ENCODE results near the gene SHC1.

The SHC1 gene

GRCh38 chr1:154961207-154962155 lies 9.1 kb downstream of the SHC1 start, which contains the start of gene PYGO2:
Gene PYGO2, minus strand, starts transcription at chr1:154961782. Its CDS starts 206 bp downstream, at chr1:154961576.
- no peaks in the 10 kb centered on the region for H3K27me3 ChIP-seq
- H3K9ac ChIP-seq = peak within 1 kb of the TSS; percentile 92 to 99 (median 97)
- H3K4me2 ChIP-seq = peak within 1 kb of the TSS; percentile 89 to 99 (median 94)
- peaks cover 0 to 33% (median 14%) of the 10 kb centered on the region in 11 experiments; a peak in 12 of 22 replicates for H4K20me1 ChIP-seq
- H3K36me3 ChIP-seq = peaks cover 51 to 66% (median 60%) of the 10 kb centered on the region in 11 experiments
- peak within 1 kb of the TSS; percentile 72 to 90 (median 80) for H3K4me3 ChIP-seq
- no peak for TF ChIP-seq Cebpa-rat (IDR thresholded peaks at IDR 0.05)
- no peaks in the 10 kb centered on the region for H3K9me3 ChIP-seq (replicated peaks in 1 of 11)
- H3K27ac ChIP-seq = peak within 1 kb of the TSS; percentile 93 to 99 (median 98)
- peaks cover 60 to 88% (median 67%) of the 10 kb centered on the region in 10 experiments for H3K4me1 ChIP-seq

- Histone ChIP-seq H3K4me3 (peak overlapping the region; percentile 72 to 90 (median 80)), H3K36me3 (peaks cover 42 to 57% (median 51%) of the 10 kb centered on the region in 11 experiments), H3K27me3 (no peaks in the 10 kb centered on the region), H3K4me1 (peaks cover 63 to 85% (median 70%) of the 10 kb centered on the region in 10 experiments), H4K20me1 (peaks cover 0 to 25% (median 7%) of the 10 kb centered on the region in 11 experiments; a peak in 11 of 22 replicates), H3K9me3 (replicated peaks in 1 of 11) (no peaks in the 10 kb centered on the region), H3K4me2 (peak overlapping the region; percentile 89 to 99 (median 94)), H3K9ac (peak overlapping the region; percentile 92 to 99 (median 97)), H3K27ac (peak overlapping the region in 10 of 11 experiments; percentile 93 to 99 (median 98); a peak in 19 of 22 replicates)
- TF ChIP-seq Cebpa-rat (IDR thresholded peaks at IDR 0.05) = no peak
Observed at GRCh38 chr1:154960446-154961136, 10.0 kb downstream of the SHC1 start.

- Histone ChIP-seq H3K36me3 (peaks cover 31 to 45% (median 39%) of the 10 kb centered on the region in 11 experiments), H3K4me1 (peaks cover 72 to 85% (median 78%) of the 10 kb centered on the region in 10 experiments), H3K27me3 (no peaks in the 10 kb centered on the region), H4K20me1 (peaks cover 0 to 20% (median 5%) of the 10 kb centered on the region in 11 experiments; a peak in 10 of 22 replicates), H3K9me3 (replicated peaks in 1 of 11) (no peaks in the 10 kb centered on the region), H3K4me3 (peak overlapping the region in 5 of 10 experiments; percentile 6 to 81 (median 72); a peak in 5 of 20 replicates), H3K9ac (peak overlapping the region in 6 of 11 experiments; percentile 10 to 74 (median 26); a peak in 7 of 22 replicates), H3K27ac (peak overlapping the region in 4 of 11 experiments; percentile 17 to 54 (median 31); a peak in 4 of 22 replicates), H3K4me2 (peak overlapping the region; percentile 21 to 99 (median 92); a peak in 16 of 22 replicates)
- TF ChIP-seq Cebpa-rat (IDR thresholded peaks at IDR 0.05) = no peak
Observed at GRCh38 chr1:154959426-154959780, 11.1 kb downstream of the SHC1 start.

DNA sequence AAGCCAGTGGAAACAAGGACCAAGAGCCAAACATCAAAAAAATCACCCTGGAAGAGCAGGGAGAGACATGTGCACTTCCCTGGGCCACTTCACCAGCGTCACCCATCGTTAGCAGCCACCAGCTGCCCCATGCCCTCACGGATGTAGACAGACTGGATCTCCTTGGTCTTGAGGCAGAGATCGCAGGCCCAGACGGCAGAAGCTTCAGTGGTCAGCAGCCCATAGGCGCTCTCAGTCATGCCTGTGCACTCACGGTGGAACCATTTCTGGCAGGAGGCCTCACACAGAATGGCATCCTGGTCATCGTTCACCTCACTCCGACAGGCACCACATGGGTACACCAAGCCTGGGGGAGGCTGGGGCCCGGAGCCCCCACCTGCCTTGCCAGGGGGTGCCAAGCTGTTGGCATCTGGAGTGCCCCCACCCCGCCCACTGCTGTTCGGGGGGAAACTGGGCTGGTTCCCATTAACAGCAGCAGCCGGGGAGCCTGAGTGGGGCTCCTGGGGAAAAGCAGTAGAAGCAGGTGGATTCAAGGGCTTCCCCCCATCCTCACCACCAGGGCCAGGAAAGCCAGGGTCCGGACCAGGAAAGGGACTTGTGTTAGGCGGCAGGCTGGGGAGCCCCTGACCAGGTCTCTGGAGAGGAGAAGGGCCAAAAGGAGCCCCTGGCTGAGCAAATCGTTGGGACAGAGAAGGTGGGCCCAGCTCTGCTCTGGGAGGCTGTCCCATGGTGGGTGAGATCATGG lies 11.7 kb downstream of the SHC1 start:
- peaks cover 0 to 20% (median 6%) of the 10 kb centered on the region in 11 experiments; a peak in 10 of 22 replicates for H4K20me1 ChIP-seq
- no peak for TF ChIP-seq Cebpa-rat (IDR thresholded peaks at IDR 0.05)
- H3K4me1 ChIP-seq = peaks cover 72 to 85% (median 79%) of the 10 kb centered on the region in 10 experiments
- H3K4me2 ChIP-seq = peak overlapping the region in 9 of 11 experiments; percentile 5 to 99 (median 89); a peak in 10 of 22 replicates
- H3K9ac ChIP-seq = peak overlapping the region in 8 of 11 experiments; percentile 12 to 74 (median 36); a peak in 8 of 22 replicates
- H3K27me3 ChIP-seq = no peaks in the 10 kb centered on the region
- H3K9me3 ChIP-seq (replicated peaks in 1 of 11) = no peaks in the 10 kb centered on the region
- peaks cover 25 to 40% (median 34%) of the 10 kb centered on the region in 11 experiments for H3K36me3 ChIP-seq
- peak overlapping the region in 4 of 11 experiments; percentile 17 to 54 (median 31); a peak in 5 of 22 replicates for H3K27ac ChIP-seq
- H3K4me3 ChIP-seq = peak overlapping the region in 3 of 10 experiments; percentile 6 to 79 (median 72); a peak in 2 of 20 replicates

DNA sequence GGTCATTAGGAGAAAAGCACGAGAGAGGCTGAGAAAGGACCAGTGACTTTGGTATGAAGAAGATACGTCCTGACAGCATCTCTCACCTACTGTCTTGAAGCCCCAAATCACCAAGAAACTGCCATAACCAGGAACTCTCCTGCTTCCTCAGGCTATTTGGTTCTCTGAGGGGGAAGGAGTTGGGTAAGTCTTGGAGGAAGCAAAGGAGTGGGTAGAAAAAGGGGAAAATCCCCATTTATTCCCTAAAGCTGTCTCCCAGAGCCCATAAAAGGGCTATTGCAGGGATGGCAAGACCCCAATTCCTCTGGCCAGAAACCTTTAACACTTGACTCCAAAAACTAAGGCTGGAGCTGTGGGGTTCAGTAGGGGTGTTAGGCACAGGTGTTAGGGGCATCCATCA lies 12.5 kb downstream of the SHC1 start:
- no peaks in the 10 kb centered on the region for H3K27me3 ChIP-seq
- no peaks in the 10 kb centered on the region for H3K9me3 ChIP-seq (replicated peaks in 1 of 11)
- peak overlapping the region in 7 of 11 experiments; percentile 5 to 97 (median 89); a peak in 9 of 22 replicates for H3K4me2 ChIP-seq
- H4K20me1 ChIP-seq = peaks cover 0 to 26% (median 8%) of the 10 kb centered on the region in 11 experiments; a peak in 10 of 22 replicates
- peaks cover 17 to 32% (median 26%) of the 10 kb centered on the region in 11 experiments for H3K36me3 ChIP-seq
- peak overlapping the region in 3 of 11 experiments; percentile 24 to 54 (median 38); a peak in 3 of 22 replicates for H3K27ac ChIP-seq
- H3K4me1 ChIP-seq = peaks cover 72 to 85% (median 79%) of the 10 kb centered on the region in 10 experiments
- no peak for TF ChIP-seq Cebpa-rat (IDR thresholded peaks at IDR 0.05)
- peak overlapping the region in 6 of 11 experiments; percentile 15 to 81 (median 48); a peak in 7 of 22 replicates for H3K9ac ChIP-seq
- H3K4me3 ChIP-seq = 0 out of 20 replicates have a peak overlapping the region, but pooled peaks of 2 of the 10 experiments have one; percentile 3 to 7

- Histone ChIP-seq H3K36me3 (peaks cover 17 to 30% (median 20%) of the 10 kb centered on the region in 11 experiments), H3K4me1 (peaks cover 73 to 85% (median 80%) of the 10 kb centered on the region in 10 experiments), H3K4me3 (peak overlapping the region in 1 of 10 experiments; percentile 71; a peak in 1 of 20 replicates), H3K27ac (peak overlapping the region in 5 of 11 experiments; percentile 5 to 90 (median 82); a peak in 10 of 22 replicates), H3K9me3 (replicated peaks in 1 of 11) (no peaks in the 10 kb centered on the region), H3K9ac (peak overlapping the region in 10 of 11 experiments; percentile 53 to 86 (median 83); a peak in 12 of 22 replicates), H3K27me3 (no peaks in the 10 kb centered on the region), H4K20me1 (peaks cover 2 to 35% (median 17%) of the 10 kb centered on the region in 11 experiments; a peak in 11 of 22 replicates), H3K4me2 (peak overlapping the region in 10 of 11 experiments; percentile 89 to 98 (median 96); a peak in 18 of 22 replicates)
- no peak for TF ChIP-seq Cebpa-rat (IDR thresholded peaks at IDR 0.05)
Observed at GRCh38 chr1:154957091-154957657, 13.4 kb downstream of the SHC1 start.

- H4K20me1 ChIP-seq = peaks cover 8 to 41% (median 23%) of the 10 kb centered on the region in 11 experiments; a peak in 13 of 22 replicates
- peaks cover 80 to 90% (median 86%) of the 10 kb centered on the region in 10 experiments for H3K4me1 ChIP-seq
- H3K4me3 ChIP-seq = peak overlapping the region; percentile 61 to 76 (median 71)
- H3K27me3 ChIP-seq = no peaks in the 10 kb centered on the region
- peak overlapping the region; percentile 74 to 86 (median 83); a peak in 21 of 22 replicates for H3K9ac ChIP-seq
- TF ChIP-seq Cebpa-rat (IDR thresholded peaks at IDR 0.05) = no peak
- H3K27ac ChIP-seq = peak overlapping the region; percentile 66 to 94 (median 86); a peak in 20 of 22 replicates
- no peaks in the 10 kb centered on the region for H3K9me3 ChIP-seq (replicated peaks in 1 of 11)
- peak overlapping the region; percentile 89 to 98 (median 96) for H3K4me2 ChIP-seq
- peaks cover 18 to 32% (median 21%) of the 10 kb centered on the region in 11 experiments for H3K36me3 ChIP-seq
Observed at GRCh38 chr1:154956544-154956941, 14.0 kb downstream of the SHC1 start.

All from BLaER1 treated with 17β-estradiol and CSF1 and Interleukin-3, amounts not matched to agents 10 nM and 100 nM (cell line).